Measurements from ENCODE around the gene CCDC15.

GRCh38 chr11:125073616-125074483 is 119.8 kb downstream of the CCDC15 start:
- TF ChIP-seq CTCF (conservative IDR thresholded peaks at IDR 0.05; ENCODE audit: low read depth in 2 of 2) (no peak), EZH2phosphoT487 (IDR thresholded peaks at IDR 0.05; ENCODE audit: unreplicated experiment) (no peak), EZH2 (IDR thresholded peaks at IDR 0.05; ENCODE audit: low read depth, unreplicated experiment) (no peak), ETS1 (IDR thresholded peaks at IDR 0.05) (no peak), POLR2AphosphoS5 (IDR thresholded peaks at IDR 0.05; ENCODE audit: low read depth) (no peak), REST (IDR thresholded peaks at IDR 0.05; ENCODE audit: unreplicated experiment) (no peak), STAT1 (IDR thresholded peaks at IDR 0.05; ENCODE audit: unreplicated experiment) (no peak), JUNB (IDR thresholded peaks at IDR 0.05; ENCODE audit: unreplicated experiment) (no peak), CREB1 (CRISPR knock-in tag; IDR thresholded peaks at IDR 0.05; ENCODE audit: low read depth) (no peak), NANOG (IDR thresholded peaks at IDR 0.05; ENCODE audit: borderline replicate concordance) (no peak)
